GM12801 (cell line): Measurements from ENCODE around the gene CTPS1.

ENCODE experiments used
- TF ChIP-seq, protein P1 (sequence below): IDR thresholded peaks from one replicate; pipeline ENCODE4 v1.5.1; 2011; ENCODE audit warnings: control low read depth; ENCODE audit not compliant: insufficient read length; ENCODE audit errors: extremely low read depth

CTPS1 gene

DNA sequence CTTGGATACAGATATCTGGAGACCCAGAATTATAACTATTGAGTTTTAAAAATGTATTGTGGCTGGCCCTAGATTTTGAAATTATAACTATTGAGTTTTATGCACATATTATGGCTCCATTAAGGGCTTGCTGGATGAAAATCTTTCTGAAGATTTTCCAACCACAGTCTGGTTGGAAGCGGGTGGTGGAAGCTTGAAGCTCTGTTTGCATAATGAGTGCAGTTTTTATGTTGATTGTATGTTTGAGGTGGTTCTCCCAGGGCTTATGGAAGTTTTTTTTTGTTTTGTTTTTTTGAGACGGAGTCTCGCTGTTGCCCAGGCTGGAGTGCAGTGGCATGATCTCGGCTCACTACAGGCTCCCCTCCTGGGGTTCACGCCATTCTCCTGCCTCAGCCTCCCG lies 10.1 kb upstream of the CTPS1 start:
- TF ChIP-seq, protein P1, sequence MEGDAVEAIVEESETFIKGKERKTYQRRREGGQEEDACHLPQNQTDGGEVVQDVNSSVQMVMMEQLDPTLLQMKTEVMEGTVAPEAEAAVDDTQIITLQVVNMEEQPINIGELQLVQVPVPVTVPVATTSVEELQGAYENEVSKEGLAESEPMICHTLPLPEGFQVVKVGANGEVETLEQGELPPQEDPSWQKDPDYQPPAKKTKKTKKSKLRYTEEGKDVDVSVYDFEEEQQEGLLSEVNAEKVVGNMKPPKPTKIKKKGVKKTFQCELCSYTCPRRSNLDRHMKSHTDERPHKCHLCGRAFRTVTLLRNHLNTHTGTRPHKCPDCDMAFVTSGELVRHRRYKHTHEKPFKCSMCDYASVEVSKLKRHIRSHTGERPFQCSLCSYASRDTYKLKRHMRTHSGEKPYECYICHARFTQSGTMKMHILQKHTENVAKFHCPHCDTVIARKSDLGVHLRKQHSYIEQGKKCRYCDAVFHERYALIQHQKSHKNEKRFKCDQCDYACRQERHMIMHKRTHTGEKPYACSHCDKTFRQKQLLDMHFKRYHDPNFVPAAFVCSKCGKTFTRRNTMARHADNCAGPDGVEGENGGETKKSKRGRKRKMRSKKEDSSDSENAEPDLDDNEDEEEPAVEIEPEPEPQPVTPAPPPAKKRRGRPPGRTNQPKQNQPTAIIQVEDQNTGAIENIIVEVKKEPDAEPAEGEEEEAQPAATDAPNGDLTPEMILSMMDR: no peak

DNA sequence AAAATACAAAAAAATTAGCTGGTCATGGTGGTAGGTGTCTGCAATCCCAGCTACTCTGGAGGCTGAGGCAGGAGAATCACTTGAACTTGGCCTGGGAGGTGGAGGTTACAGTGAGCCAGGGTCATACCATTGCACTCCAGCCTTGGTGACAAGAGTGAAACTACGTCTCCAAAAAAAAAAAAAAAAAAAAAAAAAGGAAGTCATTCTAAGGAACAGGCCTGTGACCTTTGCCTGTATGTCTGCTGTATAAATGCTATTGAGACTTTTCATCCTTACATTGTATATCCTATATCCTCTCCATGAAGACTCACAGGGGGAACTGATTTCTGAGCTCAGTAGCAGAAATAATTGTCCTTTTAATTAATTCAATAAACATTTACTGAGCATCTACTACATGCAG lies 7.5 kb upstream of the CTPS1 start:
- TF ChIP-seq, protein P1: no peak

DNA sequence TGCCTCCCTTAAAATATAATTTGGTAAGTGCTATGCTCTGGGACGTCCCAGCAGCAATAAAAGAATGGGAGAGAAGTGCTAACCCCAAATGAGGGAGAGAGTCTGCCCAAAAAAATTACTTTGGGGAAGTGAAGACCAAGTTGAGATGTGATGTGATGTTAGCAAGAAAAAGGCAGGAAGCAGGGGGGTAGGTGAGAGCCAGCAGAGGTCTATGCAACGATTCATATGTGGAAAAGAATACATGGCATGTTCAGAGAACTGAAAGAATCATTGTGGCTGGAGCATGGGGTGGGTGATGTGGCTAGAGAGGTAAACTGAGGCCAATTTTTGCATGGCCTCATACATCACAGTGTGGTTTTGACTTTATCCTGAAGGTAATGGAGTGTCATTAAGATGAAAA lies 5.6 kb upstream of the CTPS1 start:
- TF ChIP-seq, protein P1: no peak

DNA sequence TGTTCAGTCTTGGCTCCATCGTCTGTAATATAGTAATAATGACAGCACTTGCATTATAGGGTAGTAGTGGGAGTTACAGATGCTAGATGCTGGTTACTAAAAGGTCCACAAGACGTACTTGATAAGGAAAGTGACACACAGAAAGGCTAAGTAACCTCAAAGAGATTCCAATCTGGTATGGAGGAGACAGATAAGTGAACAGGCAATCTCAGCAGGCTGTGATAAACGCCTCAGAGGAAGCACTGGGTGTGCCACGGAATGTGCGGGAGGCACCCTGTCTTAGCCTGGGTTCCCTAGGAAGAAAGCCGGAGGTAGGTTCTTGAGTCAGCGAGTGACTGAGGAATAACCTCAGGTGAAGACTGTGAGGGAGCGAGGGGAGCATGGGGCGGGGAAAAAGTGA lies 4.6 kb upstream of the CTPS1 start:
- TF ChIP-seq, protein P1: no peak

DNA sequence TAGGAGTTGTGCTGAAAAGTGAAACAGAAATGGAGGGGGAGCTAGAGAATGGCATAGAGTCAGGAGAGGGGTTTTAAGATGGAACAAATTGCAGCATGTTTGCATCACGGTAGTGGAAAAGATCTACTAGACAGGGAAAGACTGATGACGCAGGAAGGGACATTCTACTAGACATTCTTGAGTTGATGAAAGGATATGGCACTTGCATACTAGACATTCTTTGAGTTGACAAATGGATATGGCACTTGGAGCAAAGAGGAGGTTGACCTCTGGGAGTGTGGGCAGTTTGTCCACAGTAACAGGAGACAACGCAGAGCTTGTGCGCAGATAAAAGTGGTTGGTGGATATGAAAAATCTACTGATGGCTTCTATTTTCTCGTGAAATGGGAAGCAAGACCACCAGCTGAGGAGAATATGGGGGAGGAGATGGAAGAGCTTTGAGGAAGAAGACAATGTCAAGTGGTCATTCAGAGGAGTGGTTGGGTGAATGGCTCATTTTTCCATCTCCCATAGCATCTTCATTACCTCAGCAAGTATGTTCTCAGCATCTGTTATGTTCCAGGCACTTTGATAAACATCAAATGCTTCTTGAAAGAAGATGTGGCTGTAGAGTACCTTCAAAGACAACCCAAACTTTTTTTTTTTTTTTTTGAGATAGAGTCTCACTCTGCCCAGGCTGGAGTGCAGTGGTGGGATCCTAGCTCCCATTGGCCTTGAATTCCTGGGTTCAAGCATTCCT lies 2.4 kb upstream of the CTPS1 start:
- TF ChIP-seq, protein P1: no peak

DNA sequence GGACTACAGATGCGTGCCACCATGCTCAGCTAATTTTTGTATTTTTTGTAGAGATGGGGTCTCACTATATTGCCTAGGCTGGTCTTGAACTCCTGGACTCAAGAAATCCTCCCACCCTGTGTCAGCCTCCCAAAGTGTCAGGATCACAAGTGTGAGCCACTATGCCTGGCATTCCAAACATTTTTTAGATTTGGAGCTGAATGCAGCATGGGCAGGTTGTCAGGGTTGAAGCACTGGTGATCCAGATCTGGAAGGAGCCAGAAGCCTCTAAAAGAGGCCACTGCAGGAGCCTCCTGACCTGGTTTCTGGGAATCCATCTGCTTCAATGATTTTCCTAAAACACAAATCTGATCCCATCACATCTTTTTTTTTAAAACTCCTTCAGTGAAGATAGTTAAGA lies 1.8 kb upstream of the CTPS1 start:
- TF ChIP-seq, protein P1: no peak

DNA sequence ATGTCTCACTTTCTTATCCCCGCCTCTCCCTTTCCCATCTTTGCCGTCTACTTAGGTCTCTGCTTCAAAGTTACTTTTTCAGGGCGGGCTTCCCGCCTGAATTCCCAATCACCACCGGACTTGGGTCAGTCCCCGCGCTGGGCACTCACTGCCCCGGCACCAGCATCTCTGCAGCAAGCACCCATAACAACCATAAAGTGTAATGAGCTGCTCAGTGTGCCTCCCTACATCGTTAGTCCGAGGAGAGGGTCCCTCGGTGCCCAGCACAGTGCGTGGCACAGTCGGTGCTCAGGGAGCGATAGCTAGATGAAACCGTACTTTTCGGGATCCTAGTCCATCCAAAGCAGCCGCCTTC lies 633 bp upstream of the CTPS1 start:
- TF ChIP-seq, protein P1: no peak
